ENCODE measurements around the gene TOMM40. TPM values are rescaled to one million over a fixed set of nuclear protein-coding genes. Genes with fewer than 3 reads are reported as not detected.

Gene TOMM40
- total and polyA plus RNA-seq, 2 of the 13 experiments (the other 11 are each of a cell fraction or from before 2014, with no cell fraction given) = 72.0 to 110 TPM

DNA sequence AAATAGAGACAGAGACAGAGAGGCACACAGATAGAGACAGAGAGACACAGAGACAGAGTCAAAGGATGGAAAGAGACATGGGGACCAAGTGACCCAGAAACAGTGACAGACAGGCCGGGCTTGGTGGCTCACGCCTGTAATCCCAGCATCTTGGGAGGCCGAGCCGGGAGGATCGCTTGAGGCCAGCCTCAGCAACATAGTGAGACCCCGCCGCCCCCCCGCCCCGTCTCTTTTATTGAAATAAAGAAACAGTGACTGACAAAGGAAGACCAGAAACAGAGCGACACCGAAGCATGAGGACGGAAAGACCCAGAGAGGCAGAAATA is 45.8 kb upstream of the TOMM40 start (continued):
- TF ChIP-seq, protein P1, sequence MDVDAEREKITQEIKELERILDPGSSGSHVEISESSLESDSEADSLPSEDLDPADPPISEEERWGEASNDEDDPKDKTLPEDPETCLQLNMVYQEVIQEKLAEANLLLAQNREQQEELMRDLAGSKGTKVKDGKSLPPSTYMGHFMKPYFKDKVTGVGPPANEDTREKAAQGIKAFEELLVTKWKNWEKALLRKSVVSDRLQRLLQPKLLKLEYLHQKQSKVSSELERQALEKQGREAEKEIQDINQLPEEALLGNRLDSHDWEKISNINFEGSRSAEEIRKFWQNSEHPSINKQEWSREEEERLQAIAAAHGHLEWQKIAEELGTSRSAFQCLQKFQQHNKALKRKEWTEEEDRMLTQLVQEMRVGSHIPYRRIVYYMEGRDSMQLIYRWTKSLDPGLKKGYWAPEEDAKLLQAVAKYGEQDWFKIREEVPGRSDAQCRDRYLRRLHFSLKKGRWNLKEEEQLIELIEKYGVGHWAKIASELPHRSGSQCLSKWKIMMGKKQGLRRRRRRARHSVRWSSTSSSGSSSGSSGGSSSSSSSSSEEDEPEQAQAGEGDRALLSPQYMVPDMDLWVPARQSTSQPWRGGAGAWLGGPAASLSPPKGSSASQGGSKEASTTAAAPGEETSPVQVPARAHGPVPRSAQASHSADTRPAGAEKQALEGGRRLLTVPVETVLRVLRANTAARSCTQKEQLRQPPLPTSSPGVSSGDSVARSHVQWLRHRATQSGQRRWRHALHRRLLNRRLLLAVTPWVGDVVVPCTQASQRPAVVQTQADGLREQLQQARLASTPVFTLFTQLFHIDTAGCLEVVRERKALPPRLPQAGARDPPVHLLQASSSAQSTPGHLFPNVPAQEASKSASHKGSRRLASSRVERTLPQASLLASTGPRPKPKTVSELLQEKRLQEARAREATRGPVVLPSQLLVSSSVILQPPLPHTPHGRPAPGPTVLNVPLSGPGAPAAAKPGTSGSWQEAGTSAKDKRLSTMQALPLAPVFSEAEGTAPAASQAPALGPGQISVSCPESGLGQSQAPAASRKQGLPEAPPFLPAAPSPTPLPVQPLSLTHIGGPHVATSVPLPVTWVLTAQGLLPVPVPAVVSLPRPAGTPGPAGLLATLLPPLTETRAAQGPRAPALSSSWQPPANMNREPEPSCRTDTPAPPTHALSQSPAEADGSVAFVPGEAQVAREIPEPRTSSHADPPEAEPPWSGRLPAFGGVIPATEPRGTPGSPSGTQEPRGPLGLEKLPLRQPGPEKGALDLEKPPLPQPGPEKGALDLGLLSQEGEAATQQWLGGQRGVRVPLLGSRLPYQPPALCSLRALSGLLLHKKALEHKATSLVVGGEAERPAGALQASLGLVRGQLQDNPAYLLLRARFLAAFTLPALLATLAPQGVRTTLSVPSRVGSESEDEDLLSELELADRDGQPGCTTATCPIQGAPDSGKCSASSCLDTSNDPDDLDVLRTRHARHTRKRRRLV (CRISPR knock-in tag; IDR thresholded peaks at IDR 0.05) = 0 out of 2 replicates have a peak, but pooled peaks have one; percentile 42
- TF ChIP-seq ZNF432 (CRISPR knock-in tag; IDR thresholded peaks at IDR 0.05; ENCODE audit: borderline replicate concordance) (peak; percentile 68; the same call in 1 of the 2 replicates), PHF20 (CRISPR knock-in tag; IDR thresholded peaks at IDR 0.05) (0 out of 2 replicates have a peak, but pooled peaks have one; percentile 47), SIX1 (CRISPR knock-in tag; IDR thresholded peaks at IDR 0.05; ENCODE audit: borderline replicate concordance) (no peak), ZNF501 (CRISPR knock-in tag; IDR thresholded peaks at IDR 0.05) (0 out of 2 replicates have a peak, but pooled peaks have one; percentile 1), ATF7 (IDR thresholded peaks at IDR 0.05) (0 out of 2 replicates have a peak, but pooled peaks have one; percentile 0), ATF7 (CRISPR knock-in tag; IDR thresholded peaks at IDR 0.05) (no peak), TARDBP (CRISPR knock-in tag; IDR thresholded peaks at IDR 0.05) (no peak)
- TF ChIP-seq, protein P2, sequence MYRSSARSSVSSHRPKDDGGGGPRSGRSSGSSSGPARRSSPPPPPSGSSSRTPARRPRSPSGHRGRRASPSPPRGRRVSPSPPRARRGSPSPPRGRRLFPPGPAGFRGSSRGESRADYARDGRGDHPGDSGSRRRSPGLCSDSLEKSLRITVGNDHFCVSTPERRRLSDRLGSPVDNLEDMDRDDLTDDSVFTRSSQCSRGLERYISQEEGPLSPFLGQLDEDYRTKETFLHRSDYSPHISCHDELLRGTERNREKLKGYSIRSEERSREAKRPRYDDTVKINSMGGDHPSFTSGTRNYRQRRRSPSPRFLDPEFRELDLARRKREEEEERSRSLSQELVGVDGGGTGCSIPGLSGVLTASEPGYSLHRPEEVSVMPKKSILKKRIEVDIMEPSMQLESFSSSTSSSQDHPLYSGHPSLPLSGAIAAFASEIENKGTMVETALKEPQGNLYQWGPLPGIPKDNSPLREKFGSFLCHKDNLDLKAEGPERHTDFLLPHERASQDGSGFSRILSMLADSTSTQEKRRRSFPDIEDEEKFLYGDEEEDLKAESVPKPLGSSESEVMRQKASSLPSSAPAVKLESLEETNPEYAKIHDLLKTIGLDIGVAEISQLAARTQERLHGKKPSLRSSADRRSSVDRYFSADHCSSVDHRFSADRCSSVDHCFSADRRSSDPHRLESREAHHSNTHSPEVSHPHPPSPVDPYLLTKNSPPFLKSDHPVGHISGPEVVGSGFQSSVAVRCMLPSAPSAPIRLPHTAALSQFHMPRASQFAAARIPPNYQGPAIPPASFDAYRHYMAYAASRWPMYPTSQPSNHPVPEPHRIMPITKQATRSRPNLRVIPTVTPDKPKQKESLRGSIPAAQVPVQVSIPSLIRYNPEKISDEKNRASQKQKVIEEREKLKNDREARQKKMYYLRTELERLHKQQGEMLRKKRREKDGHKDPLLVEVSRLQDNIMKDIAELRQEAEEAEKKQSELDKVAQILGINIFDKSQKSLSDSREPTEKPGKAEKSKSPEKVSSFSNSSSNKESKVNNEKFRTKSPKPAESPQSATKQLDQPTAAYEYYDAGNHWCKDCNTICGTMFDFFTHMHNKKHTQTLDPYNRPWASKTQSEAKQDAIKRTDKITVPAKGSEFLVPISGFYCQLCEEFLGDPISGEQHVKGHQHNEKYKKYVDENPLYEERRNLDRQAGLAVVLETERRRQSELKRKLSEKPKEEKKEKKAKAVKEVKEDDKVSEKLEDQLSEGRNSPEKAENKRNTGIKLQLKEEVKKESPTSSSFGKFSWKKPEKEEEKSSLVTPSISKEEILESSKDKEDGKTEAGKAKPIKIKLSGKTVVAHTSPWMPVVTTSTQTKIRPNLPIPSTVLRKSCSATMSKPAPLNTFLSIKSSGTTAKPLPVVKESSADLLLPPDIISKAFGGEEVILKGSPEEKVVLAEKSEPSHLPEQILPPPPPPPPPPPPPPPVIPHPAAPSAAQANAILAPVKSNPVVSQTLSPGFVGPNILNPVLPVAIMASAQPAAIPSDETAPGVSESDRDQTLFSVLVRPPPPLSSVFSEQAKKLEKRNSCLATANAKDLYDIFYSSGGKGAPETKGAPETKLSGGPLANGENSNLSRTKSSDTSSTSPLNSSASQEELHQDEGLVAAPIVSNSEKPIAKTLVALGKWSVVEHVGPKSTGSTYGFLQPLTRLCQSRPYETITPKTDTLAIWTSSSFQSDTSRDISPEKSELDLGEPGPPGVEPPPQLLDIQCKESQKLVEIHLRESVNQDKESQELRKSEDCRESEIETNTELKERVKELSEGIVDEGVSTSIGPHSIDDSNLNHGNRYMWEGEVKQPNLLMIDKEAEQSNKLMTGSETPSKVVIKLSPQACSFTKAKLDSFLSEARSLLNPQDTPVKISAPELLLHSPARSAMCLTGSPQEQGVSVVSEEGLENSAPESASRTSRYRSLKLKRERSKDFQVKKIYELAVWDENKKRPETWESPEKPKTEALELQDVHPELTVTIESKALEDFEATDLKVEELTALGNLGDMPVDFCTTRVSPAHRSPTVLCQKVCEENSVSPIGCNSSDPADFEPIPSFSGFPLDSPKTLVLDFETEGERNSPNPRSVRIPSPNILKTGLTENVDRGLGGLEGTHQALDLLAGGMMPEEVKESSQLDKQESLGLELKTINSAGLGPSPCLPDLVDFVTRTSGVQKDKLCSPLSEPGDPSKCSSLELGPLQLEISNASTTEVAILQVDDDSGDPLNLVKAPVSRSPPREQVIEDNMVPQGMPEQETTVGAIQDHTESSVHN (CRISPR knock-in tag; IDR thresholded peaks at IDR 0.05) = no peak
- TF ChIP-seq, protein P3, sequence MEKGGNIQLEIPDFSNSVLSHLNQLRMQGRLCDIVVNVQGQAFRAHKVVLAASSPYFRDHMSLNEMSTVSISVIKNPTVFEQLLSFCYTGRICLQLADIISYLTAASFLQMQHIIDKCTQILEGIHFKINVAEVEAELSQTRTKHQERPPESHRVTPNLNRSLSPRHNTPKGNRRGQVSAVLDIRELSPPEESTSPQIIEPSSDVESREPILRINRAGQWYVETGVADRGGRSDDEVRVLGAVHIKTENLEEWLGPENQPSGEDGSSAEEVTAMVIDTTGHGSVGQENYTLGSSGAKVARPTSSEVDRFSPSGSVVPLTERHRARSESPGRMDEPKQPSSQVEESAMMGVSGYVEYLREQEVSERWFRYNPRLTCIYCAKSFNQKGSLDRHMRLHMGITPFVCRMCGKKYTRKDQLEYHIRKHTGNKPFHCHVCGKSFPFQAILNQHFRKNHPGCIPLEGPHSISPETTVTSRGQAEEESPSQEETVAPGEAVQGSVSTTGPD (CRISPR knock-in tag; IDR thresholded peaks at IDR 0.05) = 0 out of 2 replicates have a peak, but pooled peaks have one; percentile 11
- TF ChIP-seq, protein P4, sequence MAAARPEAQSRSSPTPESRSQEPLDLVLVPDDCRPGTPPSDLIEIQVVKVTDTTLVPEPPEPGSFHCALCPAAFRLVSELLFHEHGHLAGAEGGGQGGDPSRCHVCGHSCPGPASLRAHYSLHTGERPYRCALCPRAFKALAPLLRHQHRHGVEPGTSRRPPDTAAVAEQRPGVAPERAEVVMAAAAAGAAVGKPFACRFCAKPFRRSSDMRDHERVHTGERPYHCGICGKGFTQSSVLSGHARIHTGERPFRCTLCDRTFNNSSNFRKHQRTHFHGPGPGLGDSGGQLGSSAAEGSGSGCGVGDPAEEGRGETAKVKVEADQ (CRISPR knock-in tag; IDR thresholded peaks at IDR 0.05; ENCODE audit: borderline replicate concordance) = no peak

All from HepG2 (cell line).